HG02973 (cell line): ENCODE results near the gene TYW1B.
"Not testable (repeated sequence)": the region's sequence is repeated elsewhere in the genome, so short reads cannot be mapped to it uniquely, and the experiment has no call there.

Experiments
- ATAC-seq: cut with Tn5 transposase; IDR thresholded peaks from one replicate; pipeline ENCODE4 v1.9.1; 2021; ENCODE audit warnings: moderate library complexity; ENCODE audit not compliant: unreplicated experiment

The TYW1B gene

DNA sequence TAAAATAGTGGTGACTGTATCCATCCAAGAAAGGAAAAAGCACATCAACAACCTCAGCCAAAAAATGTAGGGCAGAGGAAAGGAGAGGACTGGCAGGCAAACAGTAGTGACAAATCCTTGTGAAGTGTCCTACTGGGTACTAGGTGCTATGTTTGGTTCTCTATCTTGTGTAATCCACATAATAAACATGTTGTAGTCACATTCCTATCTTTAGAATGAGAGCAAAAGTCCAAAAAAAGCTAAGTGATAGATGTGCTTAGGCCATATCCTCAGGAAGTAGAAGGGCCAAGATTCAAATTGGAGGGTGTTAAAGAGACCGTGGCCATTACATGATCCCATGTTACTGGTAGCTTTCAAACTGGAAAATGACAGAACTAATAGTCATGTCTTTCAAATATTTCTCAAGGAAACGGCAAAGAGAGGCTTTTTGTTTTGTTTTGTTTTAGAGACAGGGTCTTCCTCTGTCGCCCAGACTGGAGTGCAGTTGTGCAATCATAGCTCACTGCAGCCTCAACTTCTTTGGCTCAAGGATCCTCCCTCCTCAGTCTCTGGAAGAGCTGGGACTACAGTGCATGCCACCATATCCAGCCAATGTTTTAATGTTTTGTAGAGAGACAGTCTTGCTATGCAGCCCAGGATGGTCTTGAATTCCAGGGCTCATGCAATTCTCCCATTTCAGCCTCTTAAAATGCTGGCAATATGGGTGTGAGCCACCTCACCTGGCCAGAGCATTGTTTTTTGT is 244.2 kb downstream of the TYW1B start:
- ATAC-seq = not testable (repeated sequence)

DNA sequence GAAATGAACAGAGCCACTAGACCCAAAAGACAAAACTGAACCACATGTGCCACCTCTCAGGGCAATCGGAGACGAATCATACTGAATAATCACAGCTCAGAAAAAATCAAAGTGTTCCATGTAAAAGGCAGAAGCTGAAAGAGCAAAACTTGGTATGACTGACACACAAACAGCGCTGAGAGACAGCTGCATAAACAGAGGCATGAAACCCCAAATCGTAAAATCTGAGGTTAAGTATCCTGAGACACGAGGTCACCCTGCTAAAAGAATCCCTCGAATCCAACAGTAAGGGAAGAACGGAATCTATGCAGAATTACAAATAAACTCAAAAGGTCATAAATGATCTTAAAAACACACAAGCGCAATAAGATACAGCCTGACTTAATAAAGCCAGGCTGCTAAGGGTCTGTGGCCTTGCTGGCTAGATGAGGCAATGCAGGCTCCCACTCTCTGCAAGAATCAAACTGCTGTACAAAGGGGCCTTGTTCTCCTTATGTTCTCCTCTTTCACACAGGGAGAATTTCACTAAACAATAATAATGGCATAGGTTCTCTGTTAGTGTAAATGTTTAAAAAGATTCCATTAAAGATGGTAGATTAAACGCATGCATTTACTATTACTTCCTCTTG is 247.7 kb downstream of the TYW1B start:
- not testable (repeated sequence) for ATAC-seq

GRCh38 chr7:72577107-72577506 is 250.9 kb downstream of the TYW1B start:
- ATAC-seq = no peak

DNA sequence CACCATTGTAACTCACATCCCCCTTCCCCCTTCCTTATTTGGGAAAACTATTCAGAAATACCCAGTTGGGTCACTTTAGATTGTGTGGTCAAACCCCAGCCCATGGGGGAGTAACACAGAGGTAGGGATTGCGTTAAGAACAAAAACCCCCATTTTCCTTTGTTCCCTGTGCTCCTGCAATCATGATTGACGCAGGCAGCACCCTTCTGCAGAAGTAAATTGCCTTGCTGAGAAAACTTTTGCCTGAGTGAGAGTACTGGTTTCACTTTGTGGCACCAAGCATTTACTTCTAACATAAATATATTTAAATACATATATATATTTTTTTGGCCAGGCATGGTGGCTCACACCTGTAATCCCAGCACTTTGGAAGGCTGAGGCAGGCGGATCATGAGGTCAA is 266.0 kb downstream of the TYW1B start:
- ATAC-seq = not testable (repeated sequence)

DNA sequence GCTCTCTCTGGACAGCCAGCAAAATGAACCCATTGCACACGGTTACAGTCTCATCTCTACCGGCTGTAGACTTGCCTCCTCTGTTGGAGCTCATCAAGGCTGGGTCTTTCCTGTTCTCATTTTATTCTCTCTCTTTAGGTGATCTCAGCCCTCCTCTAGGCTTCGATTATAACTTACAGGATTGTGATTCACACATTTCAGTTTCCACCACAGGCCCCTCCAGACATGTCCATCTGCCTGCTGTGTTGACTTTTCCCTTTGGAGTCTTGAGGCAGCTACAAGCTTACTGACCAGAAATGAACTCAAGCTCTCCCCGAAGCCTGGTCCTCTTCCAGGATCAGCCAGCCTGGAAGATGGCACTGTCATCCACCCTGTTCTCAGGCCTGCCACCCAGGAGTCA is 268.5 kb downstream of the TYW1B start:
- ATAC-seq = not testable (repeated sequence)

GRCh38 chr7:72556733-72557132 is 271.3 kb downstream of the TYW1B start:
- not testable (repeated sequence) for ATAC-seq

DNA sequence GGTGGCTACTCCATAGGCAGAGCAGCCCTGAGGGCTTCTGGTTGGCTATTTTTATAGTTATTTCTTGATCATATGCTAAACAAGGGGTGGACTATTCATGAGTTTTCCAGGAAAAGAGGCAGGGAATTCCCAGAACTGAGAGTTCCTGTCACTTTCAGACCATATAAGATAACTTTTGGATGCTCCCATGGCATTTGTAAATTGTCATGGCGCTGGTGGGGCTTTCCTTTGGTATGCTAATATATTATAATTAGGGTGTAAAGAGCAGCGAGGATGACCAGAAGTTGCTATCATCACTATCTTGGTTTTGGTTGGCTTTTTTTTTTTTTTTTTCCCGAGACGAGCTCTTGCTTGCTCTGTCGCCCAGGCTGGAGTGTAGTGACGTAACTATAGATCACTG is 272.8 kb downstream of the TYW1B start:
- not testable (repeated sequence) for ATAC-seq

DNA sequence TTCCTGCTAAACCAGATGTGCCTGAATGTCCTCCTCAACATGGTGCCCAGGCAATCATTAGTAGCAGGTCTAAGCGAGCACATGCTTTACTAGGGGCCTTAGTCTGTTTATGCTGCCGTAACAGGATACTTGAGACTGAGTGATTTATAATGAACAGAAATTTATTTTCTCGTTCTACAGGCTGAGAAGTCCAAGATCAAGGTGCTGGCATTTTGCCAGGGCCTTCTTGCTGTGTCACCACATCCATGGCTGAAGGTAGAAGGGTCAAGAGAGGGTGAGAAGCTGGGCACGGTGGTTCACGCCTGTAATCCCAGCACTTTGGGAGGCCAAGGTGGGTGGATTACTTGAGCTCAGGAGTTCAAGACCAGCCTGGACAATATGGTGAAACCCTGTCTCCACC is 273.6 kb downstream of the TYW1B start:
- not testable (repeated sequence) for ATAC-seq

DNA sequence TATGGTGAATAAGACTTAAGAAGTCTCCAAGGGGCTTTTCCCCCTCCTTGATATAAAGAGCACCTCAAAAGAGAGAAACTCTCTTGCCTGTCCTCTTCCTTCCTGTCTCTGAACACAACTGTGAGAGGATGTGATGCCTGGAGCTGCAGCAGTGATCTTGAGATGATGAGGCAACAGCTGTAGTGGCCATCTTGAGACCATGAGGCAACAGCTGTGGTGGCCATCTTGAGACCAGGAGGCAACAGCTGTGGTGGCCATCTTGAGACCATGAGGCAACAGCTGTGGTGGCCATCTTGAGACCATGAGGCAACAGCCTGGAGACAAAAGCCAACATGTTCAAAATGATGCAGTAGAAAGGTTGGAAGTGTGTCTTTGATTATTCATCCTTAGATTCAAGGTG is 277.5 kb downstream of the TYW1B start:
- ATAC-seq = not testable (repeated sequence)

DNA sequence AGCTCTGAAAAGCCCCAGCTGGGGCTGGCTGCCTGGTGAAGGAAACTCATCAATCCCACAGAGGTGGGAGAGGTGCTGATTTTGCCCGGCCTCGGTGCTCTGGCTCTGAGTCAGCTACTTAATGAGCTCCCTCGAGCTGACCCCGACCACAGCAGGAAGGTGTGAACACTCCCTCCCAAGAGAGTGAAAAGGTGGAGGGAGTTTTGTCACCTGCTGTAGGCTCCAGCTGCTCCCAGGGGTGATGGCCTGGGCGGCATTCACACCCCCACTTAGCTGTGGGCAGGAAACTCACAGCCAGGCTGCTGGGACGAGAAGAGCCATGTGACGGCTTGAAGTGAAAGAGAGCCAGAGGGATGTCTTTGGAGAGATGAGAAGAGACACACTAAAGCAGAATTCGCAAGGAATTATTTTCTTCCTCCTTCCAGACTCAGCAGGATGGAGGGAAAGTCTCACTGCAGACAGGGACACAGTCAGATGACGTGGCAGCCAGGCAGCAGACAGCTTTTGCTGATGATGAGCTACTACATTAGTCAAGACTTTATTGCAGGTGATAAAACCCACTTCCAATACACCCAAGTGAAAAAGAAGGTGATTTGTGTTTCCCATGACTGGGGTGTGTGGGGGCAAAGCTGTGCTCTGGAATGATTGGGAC is 281.3 kb downstream of the TYW1B start:
- ATAC-seq = not testable (repeated sequence)

- not testable (repeated sequence) for ATAC-seq
These were observed 283.5 kb downstream of the TYW1B start for GRCh38 chr7:72544531-72544930.

- no peak for ATAC-seq
These were observed 287.1 kb downstream of the TYW1B start for GRCh38 chr7:72540923-72541322.

- no peak for ATAC-seq
These were observed 287.8 kb downstream of the TYW1B start for GRCh38 chr7:72540106-72540611.

- ATAC-seq = no peak
These were observed 288.3 kb downstream of the TYW1B start for GRCh38 chr7:72539702-72540101.

- no peak for ATAC-seq
These were observed 289.1 kb downstream of the TYW1B start for GRCh38 chr7:72538856-72539255.

DNA sequence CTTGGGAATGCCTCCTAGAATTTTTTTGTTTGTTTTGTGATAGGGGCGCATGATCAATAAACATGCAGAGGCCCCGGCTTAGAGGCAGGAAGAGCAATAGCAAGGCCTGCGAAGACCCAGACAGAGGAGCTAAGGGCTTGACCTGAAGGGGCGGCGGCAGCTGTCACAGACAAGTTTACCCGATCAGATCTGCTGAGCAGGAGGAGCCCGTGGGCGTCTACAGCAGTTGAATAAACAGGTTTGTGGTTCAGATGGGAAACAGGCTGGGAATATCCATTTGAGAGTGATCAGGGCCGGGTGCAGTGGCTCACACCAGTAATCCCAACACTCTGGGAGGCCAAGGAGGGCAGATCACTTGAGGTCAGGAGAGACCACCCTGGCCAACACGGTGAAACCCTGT is 289.9 kb downstream of the TYW1B start:
- ATAC-seq = no peak

DNA sequence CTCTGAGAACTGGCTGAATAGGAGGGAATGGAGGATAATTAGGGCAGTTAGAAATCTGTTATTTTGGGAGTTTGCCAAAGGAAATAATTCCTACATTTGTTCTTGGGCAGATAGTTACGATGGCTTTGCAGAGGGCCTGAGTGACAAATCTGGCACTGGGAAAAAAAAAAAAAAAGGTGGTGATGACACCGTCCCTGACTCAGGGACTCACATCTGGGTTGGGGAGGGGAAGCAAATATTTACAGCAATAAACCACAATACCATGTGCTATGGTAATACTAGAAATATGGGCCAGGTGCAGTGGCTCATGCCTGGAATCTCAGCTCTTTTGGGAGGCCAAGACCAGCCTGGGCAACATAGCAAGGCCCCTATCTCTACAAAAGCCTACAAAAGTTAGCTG is 292.0 kb downstream of the TYW1B start:
- ATAC-seq = not testable (repeated sequence)

- ATAC-seq = not testable (repeated sequence)
These were observed 297.0 kb downstream of the TYW1B start for GRCh38 chr7:72531048-72531447.
